ENCODE measurements around the gene LAMC1. TPM values are rescaled to one million over a fixed set of nuclear protein-coding genes. Genes with fewer than 3 reads are reported as not detected.

LAMC1 gene
- 100 to 1,000 TPM; 387 to 474 (median 408) TPM for total RNA-seq

- intact Hi-C loops (cut with DNase I): loop anchor here (5.0 kb wide), 1 partner anchor 214 kb away; no protein-coding TSS in a partner anchor
- Histone ChIP-seq H3K4me1 (peaks cover 24 to 46% (median 42%) of the 10 kb centered on the region in 4 donors), H3K9me3 (no peaks in the 10 kb centered on the region), H3K36me3 (no peaks in the 10 kb centered on the region), H3K4me3 (peak within 1 kb of the TSS; percentile 80 to 97 (median 92)), H3K27ac (replicated peaks in 1 of 4) (peak within 1 kb of the TSS; percentile 98 to 100 (median 100)), H3K27me3 (no peaks in the 10 kb centered on the region)
- WGBS: no CpG with 5 or more reads among the region's 65 CpGs
- no peak for TF ChIP-seq CTCF (IDR thresholded peaks at IDR 0.05)
- TF ChIP-seq EP300 (IDR thresholded peaks at IDR 0.05): no peak
- TF ChIP-seq POLR2A (IDR thresholded peaks at IDR 0.05; ENCODE audit: low read depth): no peak
- TF ChIP-seq POLR2AphosphoS5 (IDR thresholded peaks at IDR 0.05): peak; percentile 55 to 60
- no peak for DNase-seq (ENCODE audit: extremely low spot score)
Measured at GRCh38 chr1:183023146-183023600, at the start of gene LAMC1. LAMC1 (plus strand) TSS chr1:183023420; CDS start chr1:183023717, 297 bp downstream.

GRCh38 chr1:182974506-182975191 is 48.6 kb upstream of the LAMC1 start:
- Histone ChIP-seq H3K27me3 (no peaks in the 10 kb centered on the region), H3K4me1 (no peaks in the 10 kb centered on the region), H3K9me3 (no peaks in the 10 kb centered on the region), H3K4me3 (no peak overlapping the region), H3K27ac (replicated peaks in 1 of 4) (no peak overlapping the region), H3K36me3 (no peaks in the 10 kb centered on the region)
- DNase-seq (ENCODE audit: extremely low spot score): no peak
- intact Hi-C loops (cut with DNase I): no loop called here
- no peak for TF ChIP-seq POLR2AphosphoS5 (IDR thresholded peaks at IDR 0.05)
- TF ChIP-seq CTCF (IDR thresholded peaks at IDR 0.05): no peak
- TF ChIP-seq POLR2A (IDR thresholded peaks at IDR 0.05; ENCODE audit: low read depth): no peak
- no peak for TF ChIP-seq EP300 (IDR thresholded peaks at IDR 0.05)
- WGBS: 84% methylated on average over 2 of the region's 2 CpGs

- Histone ChIP-seq H3K9me3 (no peaks in the 10 kb centered on the region), H3K4me1 (no peaks in the 10 kb centered on the region), H3K4me3 (no peak overlapping the region), H3K36me3 (no peaks in the 10 kb centered on the region), H3K27ac (replicated peaks in 1 of 4) (no peak overlapping the region), H3K27me3 (no peaks in the 10 kb centered on the region)
- no peak for DNase-seq (ENCODE audit: extremely low spot score)
- WGBS: 91% methylated on average over 2 of the region's 2 CpGs
- no peak for TF ChIP-seq POLR2A (IDR thresholded peaks at IDR 0.05; ENCODE audit: low read depth)
- no peak for TF ChIP-seq CTCF (IDR thresholded peaks at IDR 0.05)
- no peak for TF ChIP-seq POLR2AphosphoS5 (IDR thresholded peaks at IDR 0.05)
- TF ChIP-seq EP300 (IDR thresholded peaks at IDR 0.05): no peak
- intact Hi-C loops (cut with DNase I): no loop called here
Measured at GRCh38 chr1:182977480-182977879, 45.7 kb upstream of the LAMC1 start.

GRCh38 chr1:182978151-182978853 is 44.9 kb upstream of the LAMC1 start:
- Histone ChIP-seq H3K27me3 (no peaks in the 10 kb centered on the region), H3K9me3 (no peaks in the 10 kb centered on the region), H3K27ac (replicated peaks in 1 of 4) (no peak overlapping the region), H3K36me3 (no peaks in the 10 kb centered on the region), H3K4me1 (no peaks in the 10 kb centered on the region), H3K4me3 (no peak overlapping the region)
- no peak for DNase-seq (ENCODE audit: extremely low spot score)
- TF ChIP-seq POLR2AphosphoS5 (IDR thresholded peaks at IDR 0.05) (no peak), POLR2A (IDR thresholded peaks at IDR 0.05; ENCODE audit: low read depth) (no peak), CTCF (IDR thresholded peaks at IDR 0.05) (no peak)
- intact Hi-C loops (cut with DNase I): no loop called here
- 93% methylated on average over 6 of the region's 6 CpGs for WGBS
